ENCODE measurements around the gene DRC1. TPM values are rescaled to one million over a fixed set of nuclear protein-coding genes. Genes with fewer than 3 reads are reported as not detected.

Gene DRC1
- not detected in 2 replicates for total RNA-seq

GRCh38 chr2:26401739-26402541 is at the start of gene DRC1:
Gene DRC1 (plus strand): TSS chr2:26401920. CDS start chr2:26401990, 70 bp downstream.

GRCh38 chr2:26477911-26478253 is 76.2 kb downstream of the DRC1 start, which contains the start of gene OTOF:
Gene OTOF (minus strand): TSS chr2:26478124.

Other genes starting within 250 kb of the DRC1 start
- gene GAREM2, start 228.8 kb upstream of the DRC1 start, total RNA-seq = 0.05 and 0.42 TPM in 2 replicates
- 129 and 144 TPM in 2 replicates for gene HADHA, start 157.3 kb upstream of the DRC1 start, total RNA-seq
- gene HADHB, start 157.0 kb upstream of the DRC1 start, total RNA-seq = 116 TPM in 2 replicates
- 27.2 and 35.5 TPM in 2 replicates for gene SELENOI, start 55.8 kb upstream of the DRC1 start, total RNA-seq
- not detected in 2 replicates for gene ADGRF3, start 55.1 kb upstream of the DRC1 start, total RNA-seq
- gene OTOF, start 76.2 kb downstream of the DRC1 start, total RNA-seq = not detected in 2 replicates
- not detected in 2 replicates for gene CIB4, start 239.4 kb downstream of the DRC1 start, total RNA-seq